Thymus (tissue), 11 donors: ENCODE measurements around the gene CPEB4. TPM values are rescaled to one million over a fixed set of nuclear protein-coding genes. Genes with fewer than 3 reads are reported as not detected.

Source experiments
- DNase-seq, 9 donors: peaks; one replicate each; pipeline ENCODE4 v3.0.0-alpha.2; 2013; ENCODE audit warnings: low spot score in 9 of 9, low read depth in 6 of 9, missing footprints in 1 of 9
- H3K27ac ChIP-seq, 2 donors: one replicate each; pipeline ENCODE4 v1.5.1; 2013; ENCODE audit warnings: control low read depth in 1 of 2, low read depth in 1 of 2, low read length in 1 of 2, mild to moderate bottlenecking in 1 of 2, moderate library complexity in 1 of 2
- H3K27me3 ChIP-seq, 2 donors: one replicate each; pipeline ENCODE4 v1.5.1; 2013; ENCODE audit warnings: low read length in 1 of 2; ENCODE audit not compliant: control insufficient read depth in 2 of 2, insufficient read depth in 1 of 2
- H3K36me3 ChIP-seq, 2 donors: one replicate each; pipeline ENCODE4 v1.5.1; 2013; ENCODE audit warnings: low read length in 1 of 2, mild to moderate bottlenecking in 1 of 2, moderate library complexity in 1 of 2; ENCODE audit not compliant: control insufficient read depth in 2 of 2, insufficient read depth in 2 of 2
- H3K4me1 ChIP-seq, 2 donors: one replicate each; pipeline ENCODE4 v1.5.1; 2013; ENCODE audit warnings: low read length in 2 of 2; ENCODE audit not compliant: control insufficient read depth in 2 of 2, insufficient read depth in 2 of 2
- H3K4me3 ChIP-seq, 2 donors: one replicate each; pipeline ENCODE4 v1.5.1; 2013; ENCODE audit warnings: low read length in 2 of 2, control low read depth in 1 of 2, mild to moderate bottlenecking in 1 of 2
- H3K9me3 ChIP-seq, 2 donors: one replicate each; pipeline ENCODE4 v1.5.1; 2013; ENCODE audit warnings: low read length in 1 of 2, mild to moderate bottlenecking in 1 of 2; ENCODE audit not compliant: control insufficient read depth in 2 of 2, insufficient read depth in 1 of 2
- WGBS: extraction: QIAGEN DNeasy Blood & Tissue Kit; methylation state at CpG from one replicate; pipeline ENCODE4 v1.1.7; 2013; 5-methylcytosine and 5-hydroxymethylcytosine counted together
- polyA plus RNA-seq: library from polyadenylated mRNA; stranded (reverse); fragments of 200-250 nt; gene quantifications from one replicate; pipeline ENCODE4 v1.2.3, GENCODE V29; 2013
- total RNA-seq: library from RNA; stranded (reverse); fragments of 120-200 nt; gene quantifications from one replicate; pipeline ENCODE4 v1.2.4, GENCODE V29; 2013
- donor health status: healthy.

The CPEB4 gene
- total and polyA plus RNA-seq, 2 donors: 5.8 to 8.3 TPM

- no peaks in the 10 kb centered on the region for H3K36me3 ChIP-seq
- H3K4me3 ChIP-seq: no peak overlapping the region
- H3K27me3 ChIP-seq: peaks cover 0 to 2% of the 10 kb centered on the region in 2 donors
- WGBS: 93% methylated on average over 6 of the region's 6 CpGs
- H3K4me1 ChIP-seq: no peaks in the 10 kb centered on the region
- DNase-seq: no peak
- no peaks in the 10 kb centered on the region for H3K9me3 ChIP-seq
- no peak overlapping the region for H3K27ac ChIP-seq
Observed at GRCh38 chr5:173858021-173858669, 30.0 kb upstream of the CPEB4 start.

DNA sequence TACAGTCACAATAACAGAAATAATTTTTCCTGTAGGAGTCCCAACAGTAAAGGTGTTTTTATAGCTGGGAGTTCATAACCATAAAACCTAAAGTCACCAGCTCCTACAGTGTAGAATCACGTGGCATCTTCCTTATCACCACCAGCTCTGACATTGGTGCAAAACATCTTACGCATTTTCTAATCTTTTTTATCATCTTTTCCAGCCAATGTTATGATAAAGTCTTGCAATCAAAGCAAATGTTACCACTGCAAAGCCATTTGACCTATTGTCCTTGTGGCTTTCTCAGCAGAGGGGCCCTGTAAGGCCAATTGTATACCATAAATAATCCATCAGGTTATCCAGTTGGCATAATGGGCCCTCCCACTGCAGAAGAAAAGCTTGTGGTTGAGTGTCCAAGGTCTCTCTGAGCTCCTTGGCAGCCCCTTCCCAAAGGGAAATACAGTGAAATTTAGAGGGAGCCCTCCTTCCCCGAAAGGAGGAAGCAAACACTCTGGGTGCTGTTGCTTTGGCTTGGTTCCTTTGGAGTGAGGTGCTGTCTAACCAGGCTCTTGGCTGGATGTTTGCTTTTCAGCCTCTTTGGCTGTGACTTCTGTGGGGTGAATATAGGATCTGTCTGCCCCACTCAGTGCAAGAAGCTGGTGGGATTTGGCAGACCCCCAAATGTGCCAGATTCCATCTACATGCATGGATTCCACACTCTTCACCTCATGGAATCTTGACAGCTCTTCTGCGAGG, 29.3 kb upstream of the CPEB4 start:
- no peaks in the 10 kb centered on the region for H3K4me1 ChIP-seq
- 91% methylated on average over 4 of the region's 4 CpGs for WGBS

DNA sequence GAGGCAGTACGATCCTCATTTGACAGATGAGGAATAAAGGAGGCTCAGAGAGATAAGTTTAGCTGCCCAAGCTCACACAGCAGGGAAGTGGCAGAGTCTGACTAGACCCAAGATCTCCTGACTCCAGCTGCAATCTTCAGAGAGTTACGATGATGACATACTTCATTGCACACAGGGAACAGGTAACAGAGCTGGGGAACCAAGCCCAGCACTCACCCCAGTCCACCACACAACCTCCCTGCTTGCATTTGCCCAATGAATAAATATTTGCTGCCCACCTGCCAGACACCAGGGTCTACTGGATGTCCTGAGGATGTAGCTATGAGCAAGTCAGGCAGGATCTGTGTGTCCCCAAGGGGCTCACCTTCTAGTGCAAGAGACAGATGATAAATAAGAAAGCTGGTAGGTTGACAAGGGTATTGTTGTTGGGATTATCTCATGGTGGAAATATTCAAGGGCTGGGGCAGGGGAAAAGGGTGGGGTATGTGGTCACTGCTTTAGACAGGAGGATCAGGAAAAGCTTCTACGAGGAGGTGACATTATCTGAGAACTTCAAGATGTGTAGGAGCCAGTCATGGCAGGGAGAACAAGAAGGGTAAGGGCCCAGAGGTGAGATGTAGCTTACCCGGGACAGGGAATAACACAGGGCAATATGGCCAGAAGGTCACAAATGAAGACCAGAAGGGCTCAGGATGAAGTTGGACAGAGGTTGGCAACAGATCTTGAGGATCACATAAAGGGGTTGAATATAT, 28.6 kb upstream of the CPEB4 start:
- Histone ChIP-seq H3K4me3 (no peak overlapping the region), H3K36me3 (no peaks in the 10 kb centered on the region), H3K27me3 (peaks cover 0 to 2% of the 10 kb centered on the region in 2 donors), H3K4me1 (no peaks in the 10 kb centered on the region), H3K27ac (no peak overlapping the region), H3K9me3 (no peaks in the 10 kb centered on the region)
- WGBS: 91% methylated on average over 4 of the region's 4 CpGs
- no peak for DNase-seq

More for the DNA sequence above, 29.3 kb upstream of the CPEB4 start:
- Histone ChIP-seq H3K27me3 (peaks cover 0 to 2% of the 10 kb centered on the region in 2 donors), H3K36me3 (no peaks in the 10 kb centered on the region), H3K4me3 (no peak overlapping the region), H3K9me3 (no peaks in the 10 kb centered on the region), H3K27ac (no peak overlapping the region)
- no peak for DNase-seq

- Histone ChIP-seq H3K4me1 (no peaks in the 10 kb centered on the region), H3K4me3 (no peak overlapping the region), H3K9me3 (peaks cover 0 to 5% of the 10 kb centered on the region in 2 donors), H3K27me3 (peaks cover 0 to 2% of the 10 kb centered on the region in 2 donors), H3K36me3 (no peaks in the 10 kb centered on the region), H3K27ac (no peak overlapping the region)
- no peak for DNase-seq
- whole genome bisulfite sequencing: 95% methylated on average over 4 of the region's 4 CpGs
Observed at GRCh38 chr5:173862047-173862477, 26.1 kb upstream of the CPEB4 start.

DNA sequence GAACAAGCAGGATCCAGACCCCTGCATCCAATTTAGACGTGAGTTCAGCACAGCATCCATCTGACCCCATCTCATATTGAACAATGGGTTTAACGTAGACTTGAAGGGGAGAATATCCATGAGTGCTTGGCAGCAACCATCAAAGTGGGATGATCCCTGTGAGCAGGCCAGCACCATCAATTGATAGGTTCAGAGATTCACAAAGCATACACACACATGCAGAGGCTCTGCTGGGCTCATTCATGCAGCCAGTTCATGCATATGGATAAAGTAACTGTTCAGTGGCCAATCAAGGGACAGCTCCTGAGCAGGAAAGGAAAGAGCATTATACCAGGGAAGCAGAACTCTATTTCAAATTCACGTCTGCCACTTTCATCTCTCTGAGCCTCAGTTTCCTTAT, 24.8 kb upstream of the CPEB4 start:
- Histone ChIP-seq H3K36me3 (no peaks in the 10 kb centered on the region), H3K4me1 (no peaks in the 10 kb centered on the region), H3K9me3 (peaks cover 0 to 6% of the 10 kb centered on the region in 2 donors), H3K27me3 (peaks cover 0 to 2% of the 10 kb centered on the region in 2 donors), H3K4me3 (no peak overlapping the region), H3K27ac (no peak overlapping the region)
- DNase-seq: no peak
- 94% methylated on average over 3 of the region's 3 CpGs for WGBS

DNA sequence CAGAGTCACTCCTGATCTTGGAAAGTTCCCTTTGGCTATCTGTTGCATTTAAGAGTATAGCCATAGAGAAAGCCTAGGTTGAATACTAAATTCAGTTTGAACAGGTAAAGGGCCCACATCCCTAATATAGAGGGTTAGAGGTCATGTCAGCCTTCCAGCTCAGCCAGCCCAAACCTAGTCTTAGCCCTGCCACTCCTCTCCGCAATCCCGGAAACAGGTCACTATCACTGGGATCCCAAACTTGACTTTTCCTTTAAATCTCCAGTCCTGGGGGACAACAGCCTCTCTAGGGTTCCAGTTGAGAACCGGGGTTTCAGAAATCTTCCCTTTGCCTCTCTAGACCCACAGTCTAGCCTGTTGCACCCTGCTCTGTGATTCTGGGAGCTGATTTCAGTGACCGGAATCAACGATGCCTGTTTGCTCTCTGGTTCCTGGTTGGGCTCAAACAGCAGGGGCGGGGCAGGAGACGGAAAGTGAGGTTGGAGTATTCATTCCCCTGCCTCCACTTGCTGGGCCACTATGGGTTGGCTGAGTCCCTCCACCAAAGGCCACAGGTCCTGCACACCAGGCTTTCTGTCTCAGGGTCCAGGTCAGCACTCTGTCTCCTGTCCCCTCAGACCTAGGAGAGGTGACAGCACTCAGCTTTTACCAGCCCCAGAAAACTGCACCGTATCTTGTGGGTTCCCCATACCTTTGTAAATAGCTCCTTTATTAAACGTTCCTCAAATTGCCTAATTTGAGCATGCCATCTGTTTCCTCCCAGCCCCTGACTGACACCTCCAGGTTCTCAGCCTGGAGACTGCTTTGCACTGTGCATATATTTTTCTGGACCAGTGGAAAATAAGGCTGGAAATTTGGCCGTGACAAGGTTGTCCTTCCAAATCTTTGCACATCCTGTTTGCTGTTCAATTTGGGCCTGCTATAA, 23.8 kb upstream of the CPEB4 start:
- peaks cover 0 to 6% of the 10 kb centered on the region in 2 donors for H3K9me3 ChIP-seq
- DNase-seq: no peak
- H3K4me3 ChIP-seq: no peak overlapping the region
- no peaks in the 10 kb centered on the region for H3K4me1 ChIP-seq
- peaks cover 0 to 2% of the 10 kb centered on the region in 2 donors for H3K27me3 ChIP-seq
- no peaks in the 10 kb centered on the region for H3K36me3 ChIP-seq
- H3K27ac ChIP-seq: no peak overlapping the region
- 64% methylated on average over 10 of the region's 10 CpGs for WGBS

- H3K9me3 ChIP-seq: peaks cover 0 to 6% of the 10 kb centered on the region in 2 donors
- no peaks in the 10 kb centered on the region for H3K4me1 ChIP-seq
- H3K27ac ChIP-seq: no peak overlapping the region
- H3K4me3 ChIP-seq: no peak overlapping the region
- H3K36me3 ChIP-seq: no peaks in the 10 kb centered on the region
- H3K27me3 ChIP-seq: no peaks in the 10 kb centered on the region
- DNase-seq: no peak
- WGBS: 81% methylated on average over 15 of the region's 15 CpGs
Observed at GRCh38 chr5:173866243-173866857, 21.8 kb upstream of the CPEB4 start.
